ENCODE data around the gene ALDH2.
A peak's percentile ranks its signal among the peaks of the same experiment; 100 is the strongest.

Gene ALDH2

GRCh38 chr12:111777345-111778045, 10.8 kb downstream of the ALDH2 start:
- DNase-seq (ENCODE audit: low read depth) = peak; percentile 54
- no peak overlapping the region for H3K4me3 ChIP-seq (ENCODE audit: low read depth, low read length)
- TF ChIP-seq MAX (IDR thresholded peaks at IDR 0.05; ENCODE audit: low read depth, low read length) (no peak), MYC (IDR thresholded peaks at IDR 0.05; ENCODE audit: low read depth, low read length) (no peak), CTCF (IDR thresholded peaks at IDR 0.05; ENCODE audit: low read depth, low read length) (no peak), POLR2A (IDR thresholded peaks at IDR 0.05; ENCODE audit: extremely low read depth, insufficient read length) (no peak)

- TF ChIP-seq MAX (IDR thresholded peaks at IDR 0.05; ENCODE audit: low read depth, low read length) = 0 out of 2 replicates have a peak, but pooled peaks have one; percentile 18
- no peak for TF ChIP-seq CTCF (IDR thresholded peaks at IDR 0.05; ENCODE audit: low read depth, low read length)
- TF ChIP-seq MYC (IDR thresholded peaks at IDR 0.05; ENCODE audit: low read depth, low read length) = no peak
- TF ChIP-seq POLR2A (IDR thresholded peaks at IDR 0.05; ENCODE audit: extremely low read depth, insufficient read length) = no peak
- peak; percentile 73 for DNase-seq (ENCODE audit: low read depth)
Observed at GRCh38 chr12:111780166-111780565, 13.4 kb downstream of the ALDH2 start.

DNA sequence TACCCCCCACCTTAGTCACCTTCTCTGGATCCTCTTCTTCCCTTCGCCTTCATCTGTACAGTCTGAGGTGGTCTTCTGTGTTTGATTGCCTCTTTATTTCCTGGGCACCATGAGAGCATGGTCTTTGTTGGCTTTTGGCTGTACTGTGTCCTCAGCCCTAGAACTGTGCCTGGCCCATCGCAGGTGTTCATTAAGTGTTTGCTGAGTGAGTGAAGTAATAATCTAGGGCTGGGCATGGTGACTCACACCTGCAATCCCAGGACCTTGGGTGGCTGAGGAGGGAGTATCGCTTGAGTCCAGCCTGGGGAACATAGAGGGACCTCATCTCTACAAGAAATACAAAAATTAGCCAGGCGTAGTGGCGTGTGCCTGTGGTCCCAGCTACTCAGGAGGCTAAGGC, 13.9 kb downstream of the ALDH2 start:
- TF ChIP-seq CTCF (IDR thresholded peaks at IDR 0.05; ENCODE audit: low read depth, low read length) = no peak
- TF ChIP-seq POLR2A (IDR thresholded peaks at IDR 0.05; ENCODE audit: extremely low read depth, insufficient read length) = no peak
- TF ChIP-seq MYC (IDR thresholded peaks at IDR 0.05; ENCODE audit: low read depth, low read length) = no peak
- no peak for TF ChIP-seq MAX (IDR thresholded peaks at IDR 0.05; ENCODE audit: low read depth, low read length)
- H3K4me3 ChIP-seq (ENCODE audit: low read depth, low read length) = no peak overlapping the region
- DNase-seq (ENCODE audit: low read depth) = no peak

More at GRCh38 chr12:111780166-111780565, 13.4 kb downstream of the ALDH2 start:
- no peak overlapping the region for H3K4me3 ChIP-seq (ENCODE audit: low read depth, low read length)

- no peak overlapping the region for H3K4me3 ChIP-seq (ENCODE audit: low read depth, low read length)
- DNase-seq (ENCODE audit: low read depth) = no peak
- TF ChIP-seq POLR2A (IDR thresholded peaks at IDR 0.05; ENCODE audit: extremely low read depth, insufficient read length) (no peak), MAX (IDR thresholded peaks at IDR 0.05; ENCODE audit: low read depth, low read length) (no peak), MYC (IDR thresholded peaks at IDR 0.05; ENCODE audit: low read depth, low read length) (no peak), CTCF (IDR thresholded peaks at IDR 0.05; ENCODE audit: low read depth, low read length) (no peak)
Observed at GRCh38 chr12:111781085-111781658, 14.4 kb downstream of the ALDH2 start.

GRCh38 chr12:111783046-111783445, 16.3 kb downstream of the ALDH2 start:
- TF ChIP-seq POLR2A (IDR thresholded peaks at IDR 0.05; ENCODE audit: extremely low read depth, insufficient read length) (no peak), MAX (IDR thresholded peaks at IDR 0.05; ENCODE audit: low read depth, low read length) (no peak)
- no peak for DNase-seq (ENCODE audit: low read depth)

GRCh38 chr12:111784953-111785352, 18.2 kb downstream of the ALDH2 start:
- TF ChIP-seq MYC (IDR thresholded peaks at IDR 0.05; ENCODE audit: low read depth, low read length) = no peak
- no peak overlapping the region for H3K4me3 ChIP-seq (ENCODE audit: low read depth, low read length)
- no peak for DNase-seq (ENCODE audit: low read depth)

More at GRCh38 chr12:111783046-111783445, 16.3 kb downstream of the ALDH2 start:
- no peak overlapping the region for H3K4me3 ChIP-seq (ENCODE audit: low read depth, low read length)

Measured in NB4 (cell line).